ENCODE measurements around the gene TOMM20L.

DNA sequence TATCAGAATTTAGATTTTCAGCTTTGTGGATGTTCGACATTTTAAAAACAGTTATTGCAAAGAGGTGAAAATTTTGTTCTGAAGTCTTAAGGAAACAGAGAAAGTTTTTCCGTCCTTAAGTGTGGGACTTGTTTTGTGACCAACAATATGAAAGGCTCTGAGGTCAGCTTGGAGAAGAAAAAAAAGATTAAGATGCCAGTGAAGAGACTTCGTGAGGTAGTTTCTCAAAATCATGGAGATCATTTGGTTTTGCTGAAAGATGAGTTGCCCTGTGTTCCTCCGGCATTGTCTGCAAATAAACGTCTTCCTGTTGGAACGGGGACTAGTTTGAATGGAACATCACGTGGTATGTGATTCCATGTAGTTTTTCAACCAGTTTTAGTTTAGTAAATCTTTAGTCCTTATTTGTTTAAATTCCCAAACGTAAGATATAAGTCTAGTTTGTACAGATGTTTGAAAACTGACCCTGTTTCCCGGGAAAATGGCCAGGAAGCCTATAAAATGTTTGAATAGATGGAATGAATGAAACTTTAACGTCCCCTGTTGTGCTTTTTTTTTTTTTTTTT is 32.5 kb downstream of the TOMM20L start:
- TF ChIP-seq, protein P1, sequence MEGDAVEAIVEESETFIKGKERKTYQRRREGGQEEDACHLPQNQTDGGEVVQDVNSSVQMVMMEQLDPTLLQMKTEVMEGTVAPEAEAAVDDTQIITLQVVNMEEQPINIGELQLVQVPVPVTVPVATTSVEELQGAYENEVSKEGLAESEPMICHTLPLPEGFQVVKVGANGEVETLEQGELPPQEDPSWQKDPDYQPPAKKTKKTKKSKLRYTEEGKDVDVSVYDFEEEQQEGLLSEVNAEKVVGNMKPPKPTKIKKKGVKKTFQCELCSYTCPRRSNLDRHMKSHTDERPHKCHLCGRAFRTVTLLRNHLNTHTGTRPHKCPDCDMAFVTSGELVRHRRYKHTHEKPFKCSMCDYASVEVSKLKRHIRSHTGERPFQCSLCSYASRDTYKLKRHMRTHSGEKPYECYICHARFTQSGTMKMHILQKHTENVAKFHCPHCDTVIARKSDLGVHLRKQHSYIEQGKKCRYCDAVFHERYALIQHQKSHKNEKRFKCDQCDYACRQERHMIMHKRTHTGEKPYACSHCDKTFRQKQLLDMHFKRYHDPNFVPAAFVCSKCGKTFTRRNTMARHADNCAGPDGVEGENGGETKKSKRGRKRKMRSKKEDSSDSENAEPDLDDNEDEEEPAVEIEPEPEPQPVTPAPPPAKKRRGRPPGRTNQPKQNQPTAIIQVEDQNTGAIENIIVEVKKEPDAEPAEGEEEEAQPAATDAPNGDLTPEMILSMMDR (conservative IDR thresholded peaks at IDR 0.05; ENCODE audit: low read length), result no peak
- no peak for TF ChIP-seq EZH2phosphoT487 (IDR thresholded peaks at IDR 0.05; ENCODE audit: borderline replicate concordance)
